Hepatocyte (in vitro differentiated cells): ENCODE measurements around the gene CUX1. TPM values are rescaled to one million over a fixed set of nuclear protein-coding genes. Genes with fewer than 3 reads are reported as not detected.
A peak's percentile ranks its signal among the peaks of the same experiment; 100 is the strongest.

Experiments used
- DNase-seq: peaks from one replicate; pipeline ENCODE4 v3.0.0-alpha.2; 2016; ENCODE audit warnings: low spot score
- H2AFZ ChIP-seq: fragments of 200-600 bp; sonication (generic); 2 replicates; pipeline ENCODE4 v1.6.0; 2016; ENCODE audit warnings: antibody characterized with exemption, mild to moderate bottlenecking
- H3K27ac ChIP-seq: fragments of 200-600 bp; sonication (generic); 2 replicates; pipeline ENCODE4 v1.5.1; 2016; ENCODE audit warnings: mild to moderate bottlenecking
- H3K27me3 ChIP-seq: fragments of 200-600 bp; sonication (generic); 2 replicates; pipeline ENCODE4 v1.6.1; 2016
- H3K36me3 ChIP-seq: fragments of 200-600 bp; sonication (generic); replicated peaks from 2 replicates; pipeline ENCODE4 v1.5.1; 2016; ENCODE audit warnings: low read depth; ENCODE audit not compliant: insufficient read depth
- H3K4me1 ChIP-seq: fragments of 200-600 bp; sonication (generic); 2 replicates; pipeline ENCODE4 v1.5.1; 2016; ENCODE audit warnings: mild to moderate bottlenecking, moderate library complexity; ENCODE audit not compliant: insufficient read depth
- H3K4me2 ChIP-seq: fragments of 200-600 bp; sonication (generic); 2 replicates; pipeline ENCODE4 v1.6.0; 2016
- H3K4me3 ChIP-seq: fragments of 200-600 bp; sonication (generic); 2 replicates; pipeline ENCODE4 v1.5.1; 2016; ENCODE audit warnings: mild to moderate bottlenecking
- H3K79me2 ChIP-seq: fragments of 200-600 bp; sonication (generic); 2 replicates; pipeline ENCODE4 v1.6.0; 2017; ENCODE audit warnings: mild to moderate bottlenecking
- H3K9me2 ChIP-seq: fragments of 200-600 bp; sonication (generic); replicated peaks from 2 replicates; pipeline ENCODE4 v1.6.0; 2017; ENCODE audit warnings: mild to moderate bottlenecking; ENCODE audit not compliant: insufficient read depth
- H3K9me3 ChIP-seq: fragments of 200-600 bp; sonication (generic); 2 replicates; pipeline ENCODE4 v1.5.1; 2016; ENCODE audit warnings: low read depth, mild to moderate bottlenecking
- H4K20me1 ChIP-seq: fragments of 200-600 bp; sonication (generic); 2 replicates; pipeline ENCODE4 v1.6.0; 2016; ENCODE audit warnings: mild to moderate bottlenecking; ENCODE audit not compliant: insufficient read depth, poor library complexity, severe bottlenecking
- CTCF ChIP-seq: fragments of 200-600 bp; sonication (generic); IDR thresholded peaks from 2 replicates; pipeline ENCODE4 v1.5.1; 2016; ENCODE audit warnings: antibody characterized with exemption, mild to moderate bottlenecking; ENCODE audit not compliant: poor library complexity
- EZH2 ChIP-seq: fragments of 200-600 bp; sonication (generic); IDR thresholded peaks from 2 replicates; pipeline ENCODE4 v1.6.1; 2016; ENCODE audit warnings: antibody characterized with exemption, mild to moderate bottlenecking, borderline replicate concordance
- EZH2phosphoT487 ChIP-seq: fragments of 200-600 bp; sonication (generic); IDR thresholded peaks from one replicate; pipeline ENCODE4 v1.6.1; 2018; ENCODE audit warnings: antibody characterized with exemption, mild to moderate bottlenecking, low read depth, moderate library complexity; ENCODE audit not compliant: unreplicated experiment, severe bottlenecking
- WGBS: methylation state at CpG from one replicate; pipeline ENCODE4 v1.1.6; 2016; ENCODE audit warnings: low lambda C conversion rate; ENCODE audit errors: missing lambda C conversion rate; 5-methylcytosine and 5-hydroxymethylcytosine counted together
- polyA plus RNA-seq: library from polyadenylated mRNA; unstranded; fragments of >200 nt; fragmentation: Nextera tagmentation; extraction: Ambion mirVana; gene quantifications from 2 replicates; pipeline ENCODE4 v1.2.1, GENCODE V29; 2016
- total RNA-seq: library from RNA; depleted of rRNA; stranded (reverse); fragments of >200 nt; gene quantifications from 2 replicates; pipeline ENCODE4 v1.2.3, GENCODE V29; 2014

CUX1 gene
- total and polyA plus RNA-seq, 2 experiments from 2014 or later: 60.1 to 76.8 TPM

DNA sequence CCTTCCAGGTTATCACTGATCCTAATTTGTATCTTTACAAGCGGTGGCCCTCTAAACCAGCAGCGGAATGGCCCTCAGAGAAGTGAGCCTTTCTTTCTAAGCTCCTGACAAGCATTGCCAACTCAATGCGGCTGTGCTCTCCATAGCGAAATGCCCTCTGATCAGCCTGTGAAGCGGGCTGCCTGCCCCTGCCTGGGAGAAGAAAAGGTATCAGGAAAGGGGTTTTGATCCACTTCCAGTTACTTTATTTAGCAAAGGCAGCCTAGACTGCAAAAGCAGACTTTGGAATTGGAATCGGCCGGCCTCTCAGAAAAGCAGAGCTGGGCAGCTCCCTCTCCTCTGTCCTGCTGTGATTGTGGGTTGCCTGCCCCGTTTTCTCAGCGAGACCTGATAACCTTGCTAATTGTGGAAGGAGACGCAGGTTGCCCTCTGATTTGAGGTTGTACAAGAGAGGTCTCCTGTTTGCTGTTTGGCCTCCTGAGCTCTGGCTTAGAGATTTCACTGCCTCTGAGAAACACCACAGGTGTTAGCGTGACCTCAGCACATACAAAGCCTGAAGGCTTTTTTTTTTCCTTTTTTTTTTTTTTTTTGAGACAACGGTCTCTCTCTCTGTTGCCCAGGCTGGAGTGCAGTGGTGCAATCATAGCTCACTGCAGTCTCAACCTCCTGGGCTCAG lies 415.3 kb downstream of the CUX1 start:
- H3K4me1 ChIP-seq: peaks cover 4% of the 10 kb centered on the region
- no peak overlapping the region for H3K4me3 ChIP-seq
- H4K20me1 ChIP-seq: no peaks in the 10 kb centered on the region
- no peaks in the 10 kb centered on the region for H3K36me3 ChIP-seq
- DNase-seq: no peak
- no peaks in the 10 kb centered on the region for H3K9me3 ChIP-seq
- no peak overlapping the region for H3K27ac ChIP-seq
- H3K4me2 ChIP-seq: no peak overlapping the region
- no peak overlapping the region for H2AFZ ChIP-seq
- no peak for TF ChIP-seq EZH2
- no peaks in the 10 kb centered on the region for H3K79me2 ChIP-seq
- H3K27me3 ChIP-seq: no peaks in the 10 kb centered on the region
- H3K9me2 ChIP-seq: no peaks in the 10 kb centered on the region
- WGBS: 84% methylated on average over 11 of the region's 12 CpGs

DNA sequence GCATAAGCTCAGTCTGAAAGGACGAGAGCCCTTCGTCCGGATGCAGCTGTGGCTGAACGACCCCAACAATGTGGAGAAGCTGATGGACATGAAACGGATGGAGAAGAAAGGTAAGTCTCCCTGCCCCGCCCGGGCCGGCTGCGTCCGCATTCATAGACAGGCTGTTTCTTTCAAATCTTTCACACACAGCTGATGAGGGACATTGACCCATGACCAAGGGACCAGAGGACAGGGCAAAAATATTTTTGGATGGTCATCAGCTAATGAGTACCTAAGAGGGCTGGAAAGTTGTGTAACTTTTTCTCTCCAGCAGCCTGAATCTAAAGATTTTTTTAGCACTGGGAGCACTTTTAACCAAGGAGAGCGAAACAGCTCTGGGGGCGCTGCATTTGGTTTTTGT lies 416.7 kb downstream of the CUX1 start:
- TF ChIP-seq CTCF: no peak
- no peak for TF ChIP-seq EZH2phosphoT487
- TF ChIP-seq EZH2: no peak
- WGBS: 96% methylated on average over 12 of the region's 12 CpGs

DNA sequence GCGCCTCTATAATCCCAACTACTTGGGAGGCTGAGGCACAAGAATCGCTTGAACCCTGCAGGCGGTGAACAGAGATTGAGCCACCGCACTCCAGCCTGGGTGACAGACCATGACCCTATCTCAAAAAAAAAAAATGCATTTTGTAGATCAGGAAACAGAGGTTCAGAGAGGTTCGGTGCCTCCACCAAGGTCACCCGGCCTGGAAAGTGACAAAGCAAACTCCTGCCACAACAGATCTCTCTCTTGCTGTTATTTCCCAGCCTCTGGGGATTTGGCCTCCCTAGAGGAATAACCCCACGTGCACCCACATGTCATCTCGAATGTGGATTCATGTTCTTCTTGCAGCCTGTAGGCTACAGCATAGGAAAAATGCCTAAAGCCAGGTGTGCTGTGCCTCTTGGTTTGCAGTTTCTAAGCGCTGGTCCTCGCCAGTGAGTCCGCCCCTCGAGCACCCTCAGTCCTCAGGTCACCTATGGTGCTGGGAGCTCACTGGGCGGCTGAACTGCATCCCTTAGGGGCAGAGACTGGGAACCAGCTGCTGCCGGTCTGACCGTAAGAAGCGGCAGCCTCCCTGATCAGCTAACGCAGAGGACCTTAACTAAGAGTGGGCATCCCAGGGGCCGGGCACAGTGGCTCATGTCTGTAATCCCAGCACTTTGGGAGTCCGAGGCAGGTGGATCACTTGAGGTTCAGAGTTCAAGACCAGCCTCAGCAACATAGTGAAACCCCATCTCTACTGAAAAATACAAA lies 417.6 kb downstream of the CUX1 start:
- 96% methylated on average over 19 of the region's 19 CpGs for WGBS
- H3K9me3 ChIP-seq: no peaks in the 10 kb centered on the region
- no peak overlapping the region for H3K4me3 ChIP-seq
- H3K4me2 ChIP-seq: no peak overlapping the region
- peaks cover 4% of the 10 kb centered on the region for H3K4me1 ChIP-seq
- DNase-seq: no peak
- H3K79me2 ChIP-seq: no peaks in the 10 kb centered on the region
- H3K36me3 ChIP-seq: no peaks in the 10 kb centered on the region
- TF ChIP-seq EZH2phosphoT487: no peak
- TF ChIP-seq EZH2: no peak
- no peak for TF ChIP-seq CTCF
- H3K9me2 ChIP-seq: no peaks in the 10 kb centered on the region
- no peaks in the 10 kb centered on the region for H4K20me1 ChIP-seq
- H3K27ac ChIP-seq: no peak overlapping the region
- H3K27me3 ChIP-seq: no peaks in the 10 kb centered on the region
- H2AFZ ChIP-seq: no peak overlapping the region

More for the DNA sequence above, 416.7 kb downstream of the CUX1 start:
- Histone ChIP-seq H4K20me1 (no peaks in the 10 kb centered on the region), H3K79me2 (no peaks in the 10 kb centered on the region), H3K36me3 (no peaks in the 10 kb centered on the region), H3K27me3 (no peaks in the 10 kb centered on the region), H3K27ac (no peak overlapping the region), H3K9me2 (no peaks in the 10 kb centered on the region), H3K9me3 (no peaks in the 10 kb centered on the region), H3K4me3 (no peak overlapping the region), H3K4me1 (peaks cover 4% of the 10 kb centered on the region), H3K4me2 (no peak overlapping the region), H2AFZ (no peak overlapping the region)
- no peak for DNase-seq

DNA sequence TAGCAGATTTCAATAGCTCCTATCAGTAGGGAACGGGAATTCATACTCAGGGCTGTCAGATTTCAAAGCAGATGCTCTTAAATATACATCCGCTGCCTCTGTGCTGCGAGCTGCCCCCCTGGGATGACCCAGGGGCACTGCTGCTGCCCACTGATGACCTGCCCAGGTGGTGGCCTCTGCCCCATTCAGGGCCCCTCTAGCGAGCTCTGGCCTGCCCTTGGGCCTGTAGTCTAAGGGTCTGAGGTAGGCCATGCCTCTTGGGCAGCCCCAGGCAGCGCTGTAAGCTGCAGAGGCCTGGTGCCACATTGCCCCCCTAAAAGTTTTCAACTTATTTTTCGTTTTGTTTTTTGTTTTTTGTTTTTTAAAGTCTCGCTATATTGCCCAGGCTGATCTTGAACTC lies 418.7 kb downstream of the CUX1 start:
- H3K4me1 ChIP-seq: peaks cover 4% of the 10 kb centered on the region
- no peak for TF ChIP-seq EZH2
- TF ChIP-seq EZH2phosphoT487: no peak
- TF ChIP-seq CTCF: no peak
- H3K27me3 ChIP-seq: no peaks in the 10 kb centered on the region
- no peaks in the 10 kb centered on the region for H4K20me1 ChIP-seq
- no peaks in the 10 kb centered on the region for H3K9me2 ChIP-seq
- no peaks in the 10 kb centered on the region for H3K79me2 ChIP-seq
- peak overlapping the region; percentile 20 for H3K27ac ChIP-seq
- H3K4me3 ChIP-seq: no peak overlapping the region
- no peaks in the 10 kb centered on the region for H3K9me3 ChIP-seq
- WGBS: 95% methylated on average over 7 of the region's 7 CpGs
- no peak overlapping the region for H2AFZ ChIP-seq
- no peak for DNase-seq
- no peak overlapping the region for H3K4me2 ChIP-seq
- no peaks in the 10 kb centered on the region for H3K36me3 ChIP-seq
